WTC11 (cell line): ENCODE measurements around the gene KLRK1. TPM values are rescaled to one million over a fixed set of nuclear protein-coding genes. Genes with fewer than 3 reads are reported as not detected.
A peak's percentile ranks its signal among the peaks of the same experiment; 100 is the strongest.

Experiments used
- ATAC-seq: fragments of 200-7000 bp; cut with Tn5 transposase; 2 replicates; pipeline ENCODE4 v1.10.0; 2021; ENCODE audit warnings: mild to moderate bottlenecking, moderate library complexity
- CTCF ChIA-PET: fragments of 300-600 bp; sonication (Branson Sonifier 250); formaldehyde crosslinking; loops from one replicate; lab custom pipeline; 2021; ENCODE audit warnings: antibody characterized with exemption; lab: Charles Lee
- POLR2A ChIA-PET: fragments of 350-600 bp; sonication (Branson Sonifier 250); formaldehyde crosslinking; loops from one replicate; lab custom pipeline; 2021; ENCODE audit warnings: antibody characterized with exemption; lab: Charles Lee
- DNase-seq: peaks from one replicate; pipeline ENCODE4 v3.0.0; 2021; ENCODE audit warnings: low spot score
- H3K27ac Mint-ChIP-seq: 2 replicates; pipeline ENCODE4 v1.8.0; 2021; ENCODE audit warnings: mixed read lengths
- H3K27me3 Mint-ChIP-seq: 2 replicates; pipeline ENCODE4 v1.8.0; 2021; ENCODE audit warnings: low read depth, mild to moderate bottlenecking, moderate library complexity, mixed read lengths
- H3K36me3 Mint-ChIP-seq: 2 replicates; pipeline ENCODE4 v1.8.0; 2021; ENCODE audit warnings: mixed read lengths
- H3K4me1 Mint-ChIP-seq: 2 replicates; pipeline ENCODE4 v1.8.0; 2022; ENCODE audit warnings: mixed read lengths
- H3K4me3 Mint-ChIP-seq: 2 replicates; pipeline ENCODE4 v1.8.0; 2021; ENCODE audit warnings: mild to moderate bottlenecking, moderate library complexity, mixed read lengths
- H3K9me3 Mint-ChIP-seq: 2 replicates; pipeline ENCODE4 v1.8.0; 2021; ENCODE audit warnings: mixed read lengths
- AR ChIP-seq: fragments of 250-450 bp; sonication (Bioruptor Pico); IDR thresholded peaks from 2 replicates; pipeline ENCODE4 v1.9.0; 2021; ENCODE audit warnings: mild to moderate bottlenecking
- ATF1 ChIP-seq: sonication (generic); formaldehyde crosslinking; IDR thresholded peaks from 2 replicates; pipeline ENCODE4 v1.8.1; 2023; ENCODE audit warnings: mild to moderate bottlenecking, moderate library complexity, missing genetic modification reagents
- CBFB ChIP-seq: sonication (generic); formaldehyde crosslinking; IDR thresholded peaks from 2 replicates; pipeline ENCODE4 v1.8.1; 2022; ENCODE audit warnings: mild to moderate bottlenecking, low read depth, missing genetic modification reagents
- E2F4 ChIP-seq: sonication (generic); formaldehyde crosslinking; IDR thresholded peaks from 2 replicates; pipeline ENCODE4 v1.8.1; 2022; ENCODE audit warnings: low read depth, mild to moderate bottlenecking, moderate library complexity, missing genetic modification reagents, borderline replicate concordance
- ERG ChIP-seq: fragments of 250-450 bp; sonication (Bioruptor Pico); IDR thresholded peaks from 2 replicates; pipeline ENCODE4 v1.8.0; 2021; ENCODE audit warnings: mild to moderate bottlenecking
- ESRRA ChIP-seq: sonication (generic); formaldehyde crosslinking; IDR thresholded peaks from 2 replicates; pipeline ENCODE4 v1.8.1; 2022; ENCODE audit warnings: mild to moderate bottlenecking, missing genetic modification reagents, borderline replicate concordance
- ETV6 ChIP-seq: sonication (generic); formaldehyde crosslinking; IDR thresholded peaks from 2 replicates; pipeline ENCODE4 v1.8.1; 2022; ENCODE audit warnings: mild to moderate bottlenecking, missing genetic modification reagents
- FOXJ3 ChIP-seq: sonication (generic); formaldehyde crosslinking; IDR thresholded peaks from 2 replicates; pipeline ENCODE4 v1.9.0; 2021; ENCODE audit warnings: missing genetic modification reagents, mild to moderate bottlenecking, borderline replicate concordance
- FOXK1 ChIP-seq: sonication (generic); formaldehyde crosslinking; IDR thresholded peaks from 2 replicates; pipeline ENCODE4 v1.8.0; 2022; ENCODE audit warnings: mild to moderate bottlenecking, moderate library complexity, missing genetic modification reagents
- GRHL2 ChIP-seq: fragments of 250-450 bp; sonication (Bioruptor Pico); IDR thresholded peaks from 2 replicates; pipeline ENCODE4 v1.8.0; 2022; ENCODE audit warnings: mild to moderate bottlenecking, moderate library complexity; ENCODE audit not compliant: insufficient replicate concordance, severe bottlenecking
- JUN ChIP-seq: sonication (generic); formaldehyde crosslinking; IDR thresholded peaks from 2 replicates; pipeline ENCODE4 v1.8.0; 2023; ENCODE audit warnings: mild to moderate bottlenecking, missing genetic modification reagents
- MXD4 ChIP-seq: fragments of 250-450 bp; sonication (Bioruptor Pico); IDR thresholded peaks from 2 replicates; pipeline ENCODE4 v1.8.0; 2021; ENCODE audit warnings: mild to moderate bottlenecking, moderate library complexity, borderline replicate concordance
- PRRX2 ChIP-seq: fragments of 250-450 bp; sonication (Bioruptor Pico); IDR thresholded peaks from 2 replicates; pipeline ENCODE4 v1.8.0; 2021; ENCODE audit warnings: mild to moderate bottlenecking
- STAT6 ChIP-seq: sonication (generic); formaldehyde crosslinking; conservative IDR thresholded peaks from 2 replicates; pipeline ENCODE4 v1.8.1; 2023; ENCODE audit warnings: mild to moderate bottlenecking, low read depth, missing genetic modification reagents, moderate library complexity
- TEAD4 ChIP-seq: sonication (generic); formaldehyde crosslinking; IDR thresholded peaks from 2 replicates; pipeline ENCODE4 v1.8.0; 2022; ENCODE audit warnings: mild to moderate bottlenecking, missing genetic modification reagents
- ZBTB21 ChIP-seq: sonication (generic); formaldehyde crosslinking; IDR thresholded peaks from 2 replicates; pipeline ENCODE4 v1.8.1; 2023; ENCODE audit warnings: mild to moderate bottlenecking, missing genetic modification reagents, borderline replicate concordance
- ZNF138 ChIP-seq: sonication (generic); formaldehyde crosslinking; conservative IDR thresholded peaks from 2 replicates; pipeline ENCODE4 v1.8.1; 2022; ENCODE audit warnings: mild to moderate bottlenecking, moderate library complexity, missing genetic modification reagents
- ZNF219 ChIP-seq: sonication (generic); formaldehyde crosslinking; IDR thresholded peaks from 2 replicates; pipeline ENCODE4 v1.8.0; 2023; ENCODE audit warnings: missing genetic modification reagents, mild to moderate bottlenecking, borderline replicate concordance
- ZNF232 ChIP-seq: sonication (generic); formaldehyde crosslinking; IDR thresholded peaks from 2 replicates; pipeline ENCODE4 v1.8.0; 2022; ENCODE audit warnings: mild to moderate bottlenecking, missing genetic modification reagents
- ZNF263 ChIP-seq: sonication (generic); formaldehyde crosslinking; IDR thresholded peaks from 2 replicates; pipeline ENCODE4 v1.8.1; 2022; ENCODE audit warnings: low read depth, mild to moderate bottlenecking, moderate library complexity, missing genetic modification reagents
- ZNF317 ChIP-seq: sonication (generic); formaldehyde crosslinking; IDR thresholded peaks from 2 replicates; pipeline ENCODE4 v1.8.1; 2023; ENCODE audit warnings: low read depth, mild to moderate bottlenecking, moderate library complexity, missing genetic modification reagents, borderline replicate concordance
- ZNF423 ChIP-seq: fragments of 250-450 bp; sonication (Bioruptor Pico); IDR thresholded peaks from 2 replicates; pipeline ENCODE4 v2.1.2; 2022; ENCODE audit warnings: mild to moderate bottlenecking, moderate library complexity
- ZNF671 ChIP-seq: fragments of 250-450 bp; sonication (Bioruptor Pico); IDR thresholded peaks from 2 replicates; pipeline ENCODE4 v1.8.0; 2021; ENCODE audit warnings: mild to moderate bottlenecking
- total RNA-seq: library from RNA; stranded (reverse); gene quantifications from 3 replicates; pipeline ENCODE4 v1.2.3, GENCODE V29; 2021

Gene KLRK1
- total RNA-seq, 1 experiment from 2014 or later: 0.15 TPM

GRCh38 chr12:10363658-10363913, 26.3 kb downstream of the KLRK1 start (continued):
- TF ChIP-seq PRRX2 (CRISPR knock-in tag) (no peak), GRHL2 (CRISPR knock-in tag) (no peak), ESRRA (CRISPR knock-in tag) (no peak), ZBTB21 (CRISPR knock-in tag) (no peak)
- TF ChIP-seq, all 79 proteins: peak for 0

- H3K9me3 Mint-ChIP-seq: peaks cover 11% of the 10 kb centered on the region
- peak overlapping the region; percentile 83 for H3K27ac Mint-ChIP-seq
- ATAC-seq (no peak), DNase-seq (no peak)
- no peak for TF ChIP-seq FOXJ3
- TF ChIP-seq ZNF232 (CRISPR knock-in tag): no peak
- no peak for TF ChIP-seq E2F4 (CRISPR knock-in tag)
- no peak for TF ChIP-seq ERG
- TF ChIP-seq STAT6 (CRISPR knock-in tag): no peak
- TF ChIP-seq CBFB (CRISPR knock-in tag): no peak
- no peak for TF ChIP-seq ETV6 (CRISPR knock-in tag)
- TF ChIP-seq ZNF138 (CRISPR knock-in tag): no peak
- TF ChIP-seq TEAD4 (CRISPR knock-in tag): no peak
- TF ChIP-seq FOXK1 (CRISPR knock-in tag): no peak
- TF ChIP-seq ZNF423 (CRISPR knock-in tag): no peak
- TF ChIP-seq MXD4: no peak
- TF ChIP-seq ZNF263 (CRISPR knock-in tag): no peak
- no peak for TF ChIP-seq AR (CRISPR knock-in tag)
- no peak for TF ChIP-seq ZNF317
- no peak for TF ChIP-seq ZNF671
- TF ChIP-seq JUN (CRISPR knock-in tag): no peak
- no peak for TF ChIP-seq ZNF219
- no peak for TF ChIP-seq ATF1
- peaks cover 32% of the 10 kb centered on the region for H3K4me1 Mint-ChIP-seq
- H3K4me3 Mint-ChIP-seq: peak overlapping the region; percentile 31
- peaks cover 8% of the 10 kb centered on the region for H3K36me3 Mint-ChIP-seq
- no peaks in the 10 kb centered on the region for H3K27me3 Mint-ChIP-seq
- CTCF ChIA-PET: interaction anchor here (0.7 kb wide), 1 partner anchor 1973 kb away, joined by 3 read pairs; no protein-coding TSS in a partner anchor
- POLR2A ChIA-PET: no interaction called here
These were observed 26.8 kb downstream of the KLRK1 start for GRCh38 chr12:10362828-10363657.
